ENCODE data around the gene TMTC4.
A peak's percentile ranks its signal among the peaks of the same experiment; 100 is the strongest.
"Not testable (repeated sequence)": the region's sequence is repeated elsewhere in the genome, so short reads cannot be mapped to it uniquely, and the experiment has no call there.

TMTC4 gene, protein sequence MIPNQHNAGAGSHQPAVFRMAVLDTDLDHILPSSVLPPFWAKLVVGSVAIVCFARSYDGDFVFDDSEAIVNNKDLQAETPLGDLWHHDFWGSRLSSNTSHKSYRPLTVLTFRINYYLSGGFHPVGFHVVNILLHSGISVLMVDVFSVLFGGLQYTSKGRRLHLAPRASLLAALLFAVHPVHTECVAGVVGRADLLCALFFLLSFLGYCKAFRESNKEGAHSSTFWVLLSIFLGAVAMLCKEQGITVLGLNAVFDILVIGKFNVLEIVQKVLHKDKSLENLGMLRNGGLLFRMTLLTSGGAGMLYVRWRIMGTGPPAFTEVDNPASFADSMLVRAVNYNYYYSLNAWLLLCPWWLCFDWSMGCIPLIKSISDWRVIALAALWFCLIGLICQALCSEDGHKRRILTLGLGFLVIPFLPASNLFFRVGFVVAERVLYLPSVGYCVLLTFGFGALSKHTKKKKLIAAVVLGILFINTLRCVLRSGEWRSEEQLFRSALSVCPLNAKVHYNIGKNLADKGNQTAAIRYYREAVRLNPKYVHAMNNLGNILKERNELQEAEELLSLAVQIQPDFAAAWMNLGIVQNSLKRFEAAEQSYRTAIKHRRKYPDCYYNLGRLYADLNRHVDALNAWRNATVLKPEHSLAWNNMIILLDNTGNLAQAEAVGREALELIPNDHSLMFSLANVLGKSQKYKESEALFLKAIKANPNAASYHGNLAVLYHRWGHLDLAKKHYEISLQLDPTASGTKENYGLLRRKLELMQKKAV

GRCh38 chr13:100674572-100674871 lies at the start of gene TMTC4:
TSS of gene TMTC4 (minus strand) at chr13:100674795. CDS start at chr13:100670362, 4,433 bp downstream.
- TF ChIP-seq POLR2A (IDR thresholded peaks at IDR 0.05; ENCODE audit: low read length) (no peak), GATA1 (IDR thresholded peaks at IDR 0.05; ENCODE audit: low read depth, low read length) (no peak)
- no peak for DNase-seq

DNA sequence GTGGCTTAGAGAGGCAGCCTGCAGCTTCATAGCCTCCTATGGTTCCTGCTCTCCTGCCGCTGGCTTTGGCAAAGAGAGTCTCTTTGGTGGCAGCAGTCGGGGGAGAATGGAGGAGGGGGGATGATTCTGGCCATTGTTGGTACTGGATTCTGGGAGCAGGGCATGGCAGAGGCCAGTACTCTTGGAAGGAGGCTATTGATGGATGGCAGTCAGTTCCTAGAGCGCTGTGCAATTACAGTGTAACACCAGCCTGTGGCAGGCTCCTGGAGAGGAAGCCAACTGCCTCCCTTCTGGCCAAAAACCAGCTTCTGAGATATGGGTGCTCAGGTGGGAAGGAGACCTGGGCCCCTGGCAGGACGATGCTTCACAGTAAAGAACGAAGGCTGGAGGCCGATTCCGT lies 47.9 kb upstream of the TMTC4 start:
- no peak for TF ChIP-seq POLR2A (IDR thresholded peaks at IDR 0.05; ENCODE audit: low read length)
- TF ChIP-seq GATA1 (IDR thresholded peaks at IDR 0.05; ENCODE audit: low read depth, low read length) = no peak
- no peak for DNase-seq

DNA sequence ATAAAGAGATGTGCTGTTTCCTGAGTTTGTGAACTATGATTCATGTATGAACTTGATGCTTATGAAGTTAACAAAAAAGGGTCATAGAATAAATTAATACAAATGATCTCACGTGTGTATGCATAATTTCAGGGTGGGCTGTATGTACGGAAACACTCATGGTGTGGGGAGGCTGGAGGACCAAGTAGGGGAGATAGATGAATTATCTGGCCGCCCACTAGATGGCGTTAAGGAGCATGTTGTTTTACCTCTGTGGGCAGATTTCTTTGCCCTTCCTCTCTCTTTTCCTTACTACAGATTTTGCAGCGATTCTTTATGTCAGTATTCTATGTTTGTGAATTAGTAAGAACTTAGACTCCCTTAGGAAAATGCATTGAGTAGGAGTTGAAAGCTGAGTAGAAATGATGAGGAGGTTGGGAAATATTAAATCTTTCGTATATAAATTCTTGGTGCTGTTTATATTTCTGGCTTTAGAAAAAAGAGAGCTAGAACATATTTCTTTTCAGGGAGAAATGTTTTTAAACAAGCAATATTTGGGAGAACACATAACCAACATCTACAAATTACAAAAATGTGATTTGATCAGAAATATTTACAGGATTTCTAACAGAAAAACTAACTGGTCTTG lies 47.4 kb upstream of the TMTC4 start:
- peak; percentile 20 to 62 for DNase-seq
- no peak for TF ChIP-seq POLR2A (IDR thresholded peaks at IDR 0.05; ENCODE audit: low read length)
- no peak for TF ChIP-seq GATA1 (IDR thresholded peaks at IDR 0.05; ENCODE audit: low read depth, low read length)

GRCh38 chr13:100715604-100716003 lies 41.0 kb upstream of the TMTC4 start:
- DNase-seq = no peak
- no peak for TF ChIP-seq GATA1 (IDR thresholded peaks at IDR 0.05; ENCODE audit: low read depth, low read length)
- TF ChIP-seq POLR2A (IDR thresholded peaks at IDR 0.05; ENCODE audit: low read length) = no peak

GRCh38 chr13:100714478-100714877 lies 39.9 kb upstream of the TMTC4 start:
- DNase-seq = no peak
- TF ChIP-seq POLR2A (IDR thresholded peaks at IDR 0.05; ENCODE audit: low read length) (no peak), GATA1 (IDR thresholded peaks at IDR 0.05; ENCODE audit: low read depth, low read length) (no peak)

DNA sequence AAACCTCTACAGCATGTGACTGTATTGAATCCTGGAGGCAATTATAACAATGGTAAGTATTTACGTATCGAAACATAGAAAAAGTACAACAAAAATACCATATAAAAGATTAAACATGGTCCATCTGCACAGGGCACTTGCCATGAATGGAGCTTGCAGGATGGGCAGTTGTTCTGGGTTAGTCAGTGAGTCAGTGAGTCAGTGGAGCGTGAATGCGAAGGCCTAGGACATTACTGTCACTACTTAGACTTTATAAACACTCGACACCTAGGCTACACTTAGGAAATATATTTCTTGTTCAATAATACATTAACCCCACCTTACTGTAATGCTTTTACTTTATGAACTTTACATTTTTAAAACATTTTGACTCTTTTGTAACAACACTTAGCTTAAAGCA lies 35.6 kb upstream of the TMTC4 start:
- TF ChIP-seq GATA1 (IDR thresholded peaks at IDR 0.05; ENCODE audit: low read depth, low read length) (no peak), POLR2A (IDR thresholded peaks at IDR 0.05; ENCODE audit: low read length) (no peak)
- DNase-seq = no peak

DNA sequence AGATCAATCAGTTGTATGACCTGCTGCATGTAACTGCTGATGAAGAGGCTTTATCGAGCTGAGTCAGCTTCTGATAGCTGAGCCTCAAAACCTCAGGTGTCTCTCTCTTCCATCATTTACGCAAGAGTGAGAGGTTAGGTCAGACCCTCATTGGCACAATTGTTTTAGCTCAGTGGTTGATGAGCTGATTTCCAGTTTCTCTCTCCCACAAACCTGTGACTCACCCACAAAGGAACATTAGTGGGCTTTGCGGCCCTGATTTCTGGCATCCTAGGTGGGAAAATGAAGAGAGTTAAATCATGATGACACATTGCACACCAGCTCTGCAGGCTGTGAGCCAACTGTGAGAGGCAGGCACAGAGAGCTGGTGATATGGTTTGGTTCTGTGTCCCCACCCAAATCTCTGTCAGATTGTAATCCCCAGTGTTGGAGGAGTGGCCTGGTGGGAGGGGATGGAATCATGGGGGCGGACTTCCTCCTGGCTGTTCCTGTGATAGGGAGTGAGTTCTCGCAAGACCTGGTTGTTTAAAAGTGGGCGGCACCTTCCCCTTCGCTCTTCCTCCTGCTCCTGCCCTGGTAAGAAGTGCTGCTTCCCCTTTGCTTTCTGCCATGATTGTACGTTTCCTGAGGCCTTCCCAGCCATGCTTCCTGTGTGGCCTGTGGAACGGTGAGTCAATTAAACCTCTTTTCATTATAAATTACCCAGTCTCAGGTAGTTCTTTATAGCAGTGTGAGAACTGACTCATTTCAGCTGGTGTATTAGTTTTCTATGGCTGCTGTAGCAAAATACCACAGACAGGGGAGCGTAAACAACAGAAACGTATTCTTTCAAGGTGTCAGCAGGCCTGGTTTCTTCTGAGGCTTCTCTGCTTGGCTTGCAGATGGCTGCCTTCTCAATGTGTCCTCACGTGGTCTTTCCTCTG lies 33.5 kb upstream of the TMTC4 start:
- no peak for DNase-seq
- no peak for TF ChIP-seq POLR2A (IDR thresholded peaks at IDR 0.05; ENCODE audit: low read length)
- no peak for TF ChIP-seq GATA1 (IDR thresholded peaks at IDR 0.05; ENCODE audit: low read depth, low read length)

GRCh38 chr13:100698331-100698730 lies 23.7 kb upstream of the TMTC4 start:
- DNase-seq = not testable (repeated sequence)

GRCh38 chr13:100695509-100695773 lies 20.8 kb upstream of the TMTC4 start:
- DNase-seq = no peak
- TF ChIP-seq GATA1 (IDR thresholded peaks at IDR 0.05; ENCODE audit: low read depth, low read length) = no peak
- no peak for TF ChIP-seq POLR2A (IDR thresholded peaks at IDR 0.05; ENCODE audit: low read length)

- no peak for TF ChIP-seq POLR2A (IDR thresholded peaks at IDR 0.05; ENCODE audit: low read length)
- TF ChIP-seq GATA1 (IDR thresholded peaks at IDR 0.05; ENCODE audit: low read depth, low read length) = no peak
- DNase-seq = peak; percentile 2 to 8
These were observed 20.3 kb upstream of the TMTC4 start for GRCh38 chr13:100694722-100695508.

GRCh38 chr13:100689191-100689590 lies 14.6 kb upstream of the TMTC4 start:
- no peak for DNase-seq
- TF ChIP-seq POLR2A (IDR thresholded peaks at IDR 0.05; ENCODE audit: low read length) = no peak
- no peak for TF ChIP-seq GATA1 (IDR thresholded peaks at IDR 0.05; ENCODE audit: low read depth, low read length)

DNA sequence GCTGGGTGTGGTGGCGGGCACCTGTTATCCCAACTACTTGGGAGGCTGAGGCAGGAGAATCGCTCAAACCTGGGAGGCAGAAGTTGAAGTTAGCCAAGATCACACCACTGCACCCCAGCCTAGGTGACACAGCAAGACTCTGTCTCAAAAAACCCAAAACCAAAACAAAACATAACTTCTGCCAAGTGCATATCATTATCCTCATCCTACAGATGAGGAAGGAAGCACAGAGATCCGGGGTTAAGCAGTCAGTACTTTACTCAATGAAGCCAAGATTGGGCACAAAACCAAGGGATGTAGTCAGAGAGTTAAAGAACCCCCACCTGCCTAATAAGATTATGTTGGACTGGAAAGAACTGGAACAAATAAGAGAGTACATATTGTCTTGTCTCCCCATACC lies 5.5 kb upstream of the TMTC4 start:
- no peak for DNase-seq
- TF ChIP-seq GATA1 (IDR thresholded peaks at IDR 0.05; ENCODE audit: low read depth, low read length) (no peak), POLR2A (IDR thresholded peaks at IDR 0.05; ENCODE audit: low read length) (no peak)

DNA sequence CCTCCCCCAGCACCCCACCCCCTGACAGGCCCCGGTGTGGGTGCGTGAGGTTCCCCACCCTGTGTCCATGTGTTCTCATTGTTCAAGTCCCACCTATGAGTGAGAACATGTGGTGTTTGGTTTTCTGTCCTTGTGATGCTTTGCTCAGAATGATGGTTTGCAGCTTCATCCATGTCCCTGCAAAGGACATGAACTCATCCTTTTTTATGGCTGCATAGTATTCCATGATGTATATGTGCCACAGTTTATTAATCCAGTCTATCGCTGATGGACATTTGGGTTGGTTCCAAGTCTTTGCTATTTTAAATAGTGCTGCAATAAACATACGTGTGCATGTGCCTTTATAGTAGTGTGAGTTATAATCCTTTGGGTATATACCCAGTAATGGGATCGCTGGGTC lies 2.5 kb upstream of the TMTC4 start:
- not testable (repeated sequence) for DNase-seq

Measured in erythroblast (primary cell).